GM18505 (cell line): ENCODE results near the gene MEA1.
"Not testable (repeated sequence)": the region's sequence is repeated elsewhere in the genome, so short reads cannot be mapped to it uniquely, and the experiment has no call there.

ENCODE experiments used
- ATAC-seq: cut with Tn5 transposase; IDR thresholded peaks from one replicate; pipeline ENCODE4 v1.9.1; 2021; ENCODE audit not compliant: unreplicated experiment
- POLR2A ChIP-seq: IDR thresholded peaks from 4 replicates; pipeline ENCODE4 v1.6.1; 2011; ENCODE audit warnings: borderline replicate concordance; ENCODE audit not compliant: insufficient read depth, insufficient read length; ENCODE audit errors: extremely low read depth

Gene MEA1

GRCh38 chr6:43001843-43002242, 11.9 kb downstream of the MEA1 start:
- ATAC-seq: no peak
- TF ChIP-seq POLR2A: no peak

DNA sequence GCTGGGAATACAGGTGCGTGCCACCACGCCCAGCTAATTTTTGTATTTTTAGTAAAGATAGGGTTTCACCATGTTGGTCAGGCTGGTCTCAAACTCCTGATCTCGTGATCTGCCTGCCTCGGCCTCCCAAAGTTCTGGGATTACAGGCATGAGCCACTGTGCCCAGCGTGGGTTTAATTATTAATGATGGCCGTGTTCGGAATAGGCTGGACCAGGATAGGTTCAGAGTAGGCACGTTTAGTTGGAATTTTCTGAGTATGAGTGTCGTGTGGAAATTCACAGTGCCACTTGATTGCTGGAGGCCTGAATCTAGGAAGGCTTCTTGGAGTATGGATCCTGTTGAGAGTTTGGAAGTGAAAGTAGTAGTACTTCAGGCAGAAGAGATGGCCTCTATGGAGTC, 15.5 kb downstream of the MEA1 start:
- ATAC-seq: not testable (repeated sequence)

DNA sequence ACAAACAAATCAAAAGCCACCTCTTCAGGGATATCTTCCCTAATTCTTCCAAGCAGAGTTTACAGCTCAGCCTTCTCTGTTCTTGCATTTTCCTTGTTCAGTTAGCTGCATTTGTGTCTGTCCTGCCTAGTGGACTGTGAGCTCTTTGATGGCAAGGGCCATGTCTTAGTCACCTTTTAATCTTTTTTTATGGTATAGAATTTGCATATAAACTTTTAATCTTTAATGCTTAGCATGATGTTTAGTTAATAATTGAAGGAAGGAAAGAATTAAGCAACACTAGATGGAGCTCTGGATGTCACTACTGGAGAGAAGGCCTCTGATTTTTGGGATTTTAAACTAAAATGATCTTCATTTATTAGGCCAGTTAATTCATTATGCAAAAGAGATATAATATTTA, 17.2 kb downstream of the MEA1 start:
- TF ChIP-seq POLR2A: no peak
- no peak for ATAC-seq

- TF ChIP-seq POLR2A: no peak
- ATAC-seq: no peak
Measured at GRCh38 chr6:42993445-42993844, 20.3 kb downstream of the MEA1 start.

GRCh38 chr6:42989923-42990322, 23.8 kb downstream of the MEA1 start:
- TF ChIP-seq POLR2A: no peak
- no peak for ATAC-seq

- ATAC-seq: no peak
- TF ChIP-seq POLR2A: no peak
Measured at GRCh38 chr6:42988486-42989020, 25.2 kb downstream of the MEA1 start.

- ATAC-seq: no peak
Measured at GRCh38 chr6:42987533-42988451, 26.0 kb downstream of the MEA1 start.

DNA sequence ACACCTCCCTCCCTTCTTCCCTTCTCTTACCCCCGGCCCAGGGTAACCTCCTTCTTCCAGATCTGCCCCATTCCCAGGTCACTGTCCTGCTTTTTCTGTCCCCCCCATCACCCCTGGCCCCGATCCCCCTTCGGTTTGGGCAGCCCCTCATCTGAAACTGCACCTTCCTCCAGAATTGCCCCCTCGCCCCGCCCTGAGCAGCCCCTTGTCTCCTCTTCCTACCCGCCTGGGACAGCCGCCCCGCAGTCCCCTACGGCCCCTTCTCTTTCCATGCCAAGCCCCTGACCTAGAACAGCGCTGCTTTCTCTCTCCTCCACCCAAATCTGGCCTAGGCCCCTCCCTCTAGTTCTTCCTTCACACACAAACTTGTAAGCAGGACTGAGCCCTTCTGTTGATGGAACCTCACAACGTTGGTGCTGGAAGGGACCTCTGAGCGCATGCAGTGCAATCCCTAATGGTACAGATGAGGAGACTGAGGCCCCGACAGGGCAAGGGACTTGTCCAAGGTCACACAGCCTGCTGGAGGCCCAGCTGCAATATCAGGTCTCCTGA, 28.7 kb downstream of the MEA1 start:
- ATAC-seq: no peak
- TF ChIP-seq POLR2A: no peak

More at GRCh38 chr6:42987533-42988451, 26.0 kb downstream of the MEA1 start:
- no peak for TF ChIP-seq POLR2A

DNA sequence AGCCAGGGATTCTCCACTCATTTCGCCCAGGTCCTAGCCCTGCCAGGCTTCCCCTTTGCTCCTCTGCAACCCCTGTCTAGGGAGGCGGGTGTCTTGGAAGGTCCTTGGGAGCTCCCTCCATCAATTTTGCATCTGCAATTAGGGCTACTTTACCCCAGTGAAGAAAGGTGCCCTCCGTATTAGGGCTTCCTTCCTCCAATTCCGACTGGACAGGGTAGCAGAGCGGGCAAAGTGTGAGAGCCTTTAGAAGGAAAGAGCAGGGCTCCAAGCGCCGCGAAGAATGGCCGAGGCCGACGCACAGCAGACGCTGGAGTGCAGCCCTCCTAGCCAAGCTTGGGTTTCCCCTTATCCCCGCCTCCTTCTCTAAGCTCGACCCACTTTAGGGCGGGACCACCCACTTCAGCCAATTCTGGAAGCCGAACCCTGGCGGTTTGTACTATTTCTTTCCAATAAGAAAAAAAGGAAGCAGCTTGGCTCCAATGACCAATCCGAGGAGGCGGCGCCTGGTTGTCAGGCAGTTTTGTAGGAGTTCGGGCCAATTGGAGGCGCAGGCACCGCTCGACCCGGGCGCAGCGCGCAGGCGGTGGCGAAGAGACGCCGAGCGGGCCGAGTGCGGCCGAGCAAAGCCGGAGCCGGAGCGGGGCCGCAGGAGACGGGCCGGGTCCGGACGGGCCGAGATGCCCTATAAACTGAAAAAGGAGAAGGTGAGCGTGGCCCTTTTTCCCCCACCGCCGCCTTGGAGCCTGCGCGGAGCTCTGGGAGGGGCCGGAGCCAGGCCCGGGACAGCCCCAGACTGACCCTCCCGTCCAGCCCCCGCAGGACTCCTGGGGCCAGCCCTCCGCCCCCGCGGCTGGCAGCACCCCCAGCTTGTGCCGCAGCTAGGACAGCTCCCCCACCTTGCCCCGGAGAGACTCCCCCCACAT, 29.5 kb downstream of the MEA1 start, which contains the start of gene PPP2R5D:
Gene PPP2R5D, plus strand, starts transcription at position 570 of the 923 bp plus-strand sequence. Its CDS starts 108 bp downstream, at position 678.
- peak; percentile 89 for ATAC-seq
- peak; percentile 96 for TF ChIP-seq POLR2A

DNA sequence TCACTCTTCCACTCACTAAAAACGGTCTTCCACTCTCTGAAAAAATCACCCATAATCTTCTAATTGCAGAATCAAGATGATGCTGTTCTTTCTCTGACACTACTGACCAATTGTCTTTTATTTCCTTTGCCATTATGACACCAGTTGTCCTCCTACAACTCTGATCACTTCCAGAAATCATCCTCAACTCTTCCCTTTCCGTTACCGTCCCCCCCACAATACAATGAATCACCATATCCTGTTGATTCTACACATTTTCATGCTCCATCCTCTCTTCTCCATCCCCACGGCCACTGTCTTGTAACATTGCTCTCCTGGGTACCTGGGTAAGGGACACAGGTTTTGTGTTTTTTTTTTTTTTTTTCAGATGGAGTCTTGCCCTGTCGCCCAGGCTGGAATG, 31.9 kb downstream of the MEA1 start:
- no peak for ATAC-seq
- TF ChIP-seq POLR2A: no peak

DNA sequence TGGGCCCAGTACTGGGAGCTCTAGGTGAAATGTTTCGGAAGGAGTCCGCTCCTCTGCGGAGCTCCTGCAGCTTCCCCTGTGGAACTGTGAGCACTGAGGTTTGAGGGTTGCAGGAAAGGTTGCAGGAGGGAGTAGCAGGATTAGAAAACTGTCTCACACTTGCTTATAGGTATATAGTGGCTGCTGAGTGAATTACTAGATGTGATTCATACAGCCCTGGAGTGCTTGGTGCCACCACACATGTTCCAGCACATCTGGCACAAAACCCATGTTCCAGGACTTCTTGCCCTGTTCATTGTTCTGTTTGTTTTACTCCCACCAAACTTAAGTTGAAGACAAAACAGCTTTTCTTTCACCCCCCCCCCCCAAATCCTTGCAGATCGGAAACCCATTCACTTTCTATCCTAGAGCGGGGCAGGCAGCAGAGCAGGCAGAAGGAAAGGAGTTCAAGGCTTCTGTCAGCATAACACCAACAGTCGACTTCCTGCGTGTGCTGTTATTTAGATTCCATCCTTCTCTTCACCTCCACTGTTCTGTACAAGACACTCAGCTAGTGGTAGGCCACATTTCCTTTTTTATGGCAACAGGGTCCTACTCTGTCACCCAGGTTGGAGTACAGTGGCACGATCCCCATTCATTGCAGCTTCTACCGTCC, 34.1 kb downstream of the MEA1 start:
- TF ChIP-seq POLR2A: no peak
- peak; percentile 12 for ATAC-seq

DNA sequence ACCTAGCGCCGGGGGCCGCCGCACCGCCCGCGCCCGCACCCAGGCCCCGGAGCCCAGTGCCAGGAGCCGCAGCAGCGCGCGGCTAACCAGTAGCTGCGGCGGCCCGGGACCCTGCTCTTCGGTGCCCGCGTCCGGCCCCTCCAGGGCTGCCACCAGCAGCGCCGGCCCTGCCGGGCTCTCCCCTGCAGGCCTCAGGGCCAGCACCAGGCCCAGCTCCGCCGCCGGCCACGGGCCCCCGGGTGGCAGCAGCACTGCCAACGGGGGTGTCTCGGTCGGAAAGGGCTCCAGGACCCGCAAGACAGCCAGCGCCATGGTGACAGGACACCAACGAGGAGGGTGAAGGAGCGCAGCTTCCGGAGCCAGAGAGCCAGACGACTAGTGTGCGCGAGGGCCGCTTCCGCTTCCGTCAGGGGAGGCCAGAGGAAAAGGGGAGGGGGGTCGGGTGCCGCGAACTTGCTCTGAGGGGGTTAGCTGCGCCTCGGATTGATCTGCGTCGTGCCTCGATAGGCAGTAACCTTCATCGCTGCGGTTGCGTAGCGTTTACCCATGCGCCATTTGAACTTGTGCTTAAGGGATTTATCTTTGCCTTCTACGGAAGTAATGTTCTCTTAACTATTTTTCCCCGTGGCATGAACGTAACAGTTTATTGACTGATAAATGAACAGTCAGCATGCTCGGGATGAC, 34.8 kb downstream of the MEA1 start, which contains the start of gene PEX6:
Gene PEX6, minus strand, starts transcription at position 343 of the 684 bp plus-strand sequence. Its CDS starts 31 bp downstream, at position 312.
- TF ChIP-seq POLR2A: peak; percentile 94
- ATAC-seq: peak; percentile 88
